ENCODE results near the gene SLC38A9.

DNA sequence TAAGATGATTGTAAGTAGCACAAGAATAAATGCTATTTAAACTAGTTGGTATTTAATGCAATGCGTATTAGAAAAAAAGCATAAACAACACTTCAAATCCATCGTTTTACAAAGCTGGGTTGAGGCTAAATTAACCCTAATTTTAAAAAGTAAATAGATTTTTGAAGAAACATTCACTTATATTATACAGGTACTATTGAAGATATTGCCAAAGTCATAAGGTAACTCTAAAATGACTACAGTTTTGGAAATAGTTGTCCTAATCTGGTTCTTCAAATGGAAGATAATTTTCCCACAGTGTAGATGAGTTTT is 20.1 kb downstream of the SLC38A9 start:
- TF ChIP-seq GATA2 (IDR thresholded peaks at IDR 0.05; ENCODE audit: low read depth, low read length), result no peak
- TF ChIP-seq GATA3 (IDR thresholded peaks at IDR 0.05; ENCODE audit: low read depth, low read length), result no peak
